Neural crest cell (in vitro differentiated cells): ENCODE data around the gene TEKT5. TPM values are rescaled to one million over a fixed set of nuclear protein-coding genes. Genes with fewer than 3 reads are reported as not detected.

Source experiments
- DNase-seq: peaks from one replicate; pipeline ENCODE4 v3.0.0; 2021; ENCODE audit warnings: low read depth, mixed read lengths, low spot score
- H3K27ac Mint-ChIP-seq: one replicate; pipeline ENCODE4 v1.8.0; 2021; ENCODE audit warnings: mild to moderate bottlenecking, mixed read lengths; ENCODE audit not compliant: unreplicated experiment
- H3K27me3 Mint-ChIP-seq: 2 replicates; pipeline ENCODE4 v1.8.0; 2021; ENCODE audit warnings: low read depth, mild to moderate bottlenecking, mixed read lengths
- H3K36me3 Mint-ChIP-seq: 2 replicates; pipeline ENCODE4 v1.8.0; 2021; ENCODE audit warnings: low read depth, mild to moderate bottlenecking, mixed read lengths
- H3K4me1 Mint-ChIP-seq: 2 replicates; pipeline ENCODE4 v1.8.0; 2021; ENCODE audit warnings: mixed read lengths
- H3K4me3 Mint-ChIP-seq: one replicate; pipeline ENCODE4 v1.8.0; 2021; ENCODE audit warnings: mild to moderate bottlenecking, mixed read lengths
- H3K9me3 Mint-ChIP-seq: 2 replicates; pipeline ENCODE4 v1.8.0; 2021; ENCODE audit warnings: mixed read lengths
- CTCF ChIP-seq: fragments of 200-600 bp; sonication (generic); conservative IDR thresholded peaks from 2 replicates; pipeline ENCODE4 v1.5.0; 2021; ENCODE audit warnings: antibody characterized with exemption, mild to moderate bottlenecking
- total RNA-seq: library from RNA; stranded (reverse); gene quantifications from 2 replicates; pipeline ENCODE4 v1.2.1, GENCODE V29; 2021

TEKT5 gene
- total RNA-seq, 1 donor from 2014 or later, result 0.68 TPM

DNA sequence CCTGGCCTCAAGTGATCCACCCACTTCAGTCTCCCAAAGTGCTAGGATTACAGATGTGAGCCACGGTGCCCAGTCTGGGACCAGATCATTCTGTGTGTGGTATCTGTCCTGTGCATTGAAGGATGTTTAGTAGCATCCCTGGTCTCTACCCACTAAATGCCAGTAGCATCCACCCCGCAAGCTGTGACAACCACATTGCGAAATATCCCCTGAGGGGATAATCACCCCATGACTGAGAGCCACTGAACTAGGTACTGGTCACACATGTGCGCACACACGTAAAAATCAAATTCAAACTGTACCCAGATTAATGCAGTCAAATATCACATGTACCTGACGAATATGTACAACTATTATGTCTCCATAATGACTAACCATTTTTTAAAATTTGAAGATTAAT, 35.8 kb downstream of the TEKT5 start:
- Mint-ChIP-seq H3K9me3 (peaks cover 3% of the 10 kb centered on the region), H3K36me3 (no peaks in the 10 kb centered on the region)

DNA sequence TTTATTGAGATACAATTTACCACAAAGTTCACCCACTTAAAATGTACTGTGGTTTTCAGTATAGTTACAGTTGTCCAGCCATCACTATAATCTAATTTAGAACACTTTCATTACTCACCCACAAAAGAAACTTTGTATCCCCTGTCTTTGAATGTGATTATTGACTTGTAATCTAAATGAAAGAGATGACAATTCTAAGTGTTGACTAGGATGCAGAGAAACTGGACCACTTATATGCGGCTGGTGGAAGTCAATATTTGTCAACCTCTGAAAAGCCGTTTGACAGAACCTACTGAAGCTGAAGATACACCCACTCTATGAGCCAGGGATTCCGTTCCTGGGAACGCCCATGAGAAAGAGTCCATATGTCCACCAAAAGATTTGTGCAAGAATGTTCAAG, 36.8 kb downstream of the TEKT5 start:
- TF ChIP-seq CTCF, result no peak
- Mint-ChIP-seq H3K4me1 (no peaks in the 10 kb centered on the region), H3K9me3 (peaks cover 3% of the 10 kb centered on the region), H3K36me3 (no peaks in the 10 kb centered on the region), H3K27me3 (no peaks in the 10 kb centered on the region), H3K27ac (no peak overlapping the region), H3K4me3 (no peak overlapping the region)
- no peak for DNase-seq

More for the DNA sequence above, 35.8 kb downstream of the TEKT5 start:
- no peak overlapping the region for H3K4me3 Mint-ChIP-seq
- no peak for TF ChIP-seq CTCF
- no peaks in the 10 kb centered on the region for H3K4me1 Mint-ChIP-seq
- no peaks in the 10 kb centered on the region for H3K27me3 Mint-ChIP-seq
- H3K27ac Mint-ChIP-seq, result no peak overlapping the region
- DNase-seq, result no peak

GRCh38 chr16:10656618-10657017, 38.1 kb downstream of the TEKT5 start:
- H3K27ac Mint-ChIP-seq, result no peak overlapping the region
- H3K4me3 Mint-ChIP-seq, result no peak overlapping the region
- DNase-seq, result no peak
- no peak for TF ChIP-seq CTCF
- H3K36me3 Mint-ChIP-seq, result no peaks in the 10 kb centered on the region
- H3K4me1 Mint-ChIP-seq, result no peaks in the 10 kb centered on the region
- H3K27me3 Mint-ChIP-seq, result no peaks in the 10 kb centered on the region
- H3K9me3 Mint-ChIP-seq, result peaks cover 3% of the 10 kb centered on the region

DNA sequence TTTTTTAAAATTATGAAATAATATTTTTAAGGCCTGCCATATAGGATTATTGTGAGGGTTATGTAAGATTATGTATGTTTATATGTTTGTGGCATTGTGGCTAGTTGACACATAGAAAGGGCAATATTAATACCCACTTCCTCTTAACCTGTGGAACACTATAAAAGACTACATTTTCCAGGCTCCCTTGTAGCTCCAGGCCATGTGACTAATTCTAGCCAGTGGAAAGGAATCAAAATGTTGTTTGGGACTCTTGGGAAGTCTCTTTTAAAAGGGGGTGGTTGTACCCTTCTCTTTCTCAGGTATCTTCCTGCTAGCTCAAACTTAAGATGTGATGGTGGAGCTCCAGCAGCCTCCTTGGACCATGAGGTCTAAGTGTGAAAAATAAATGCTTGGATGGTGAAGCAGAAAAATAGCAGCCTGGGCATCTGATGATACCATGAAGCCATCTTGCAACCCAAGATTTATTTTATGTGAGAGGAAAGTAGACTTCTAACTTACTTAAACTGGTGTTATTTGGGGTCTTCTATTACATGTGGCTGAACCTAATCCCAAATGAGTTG, 39.2 kb downstream of the TEKT5 start:
- Mint-ChIP-seq H3K4me3 (no peak overlapping the region), H3K27ac (no peak overlapping the region), H3K36me3 (no peaks in the 10 kb centered on the region), H3K27me3 (no peaks in the 10 kb centered on the region), H3K4me1 (no peaks in the 10 kb centered on the region), H3K9me3 (peaks cover 3% of the 10 kb centered on the region)
- TF ChIP-seq CTCF, result no peak
- DNase-seq, result no peak

GRCh38 chr16:10654592-10655414, 39.9 kb downstream of the TEKT5 start:
- no peaks in the 10 kb centered on the region for H3K4me1 Mint-ChIP-seq
- no peak overlapping the region for H3K4me3 Mint-ChIP-seq
- no peaks in the 10 kb centered on the region for H3K27me3 Mint-ChIP-seq
- H3K27ac Mint-ChIP-seq, result no peak overlapping the region
- DNase-seq, result no peak
- H3K9me3 Mint-ChIP-seq, result peaks cover 3% of the 10 kb centered on the region
- H3K36me3 Mint-ChIP-seq, result no peaks in the 10 kb centered on the region
- TF ChIP-seq CTCF, result no peak
